GM18909 (cell line): Measurements from ENCODE around the gene KIF5A.
"Not testable (repeated sequence)": the region's sequence is repeated elsewhere in the genome, so short reads cannot be mapped to it uniquely, and the experiment has no call there.

Source experiments
- ATAC-seq: cut with Tn5 transposase; IDR thresholded peaks from one replicate; pipeline ENCODE4 v1.9.1; 2021; ENCODE audit warnings: mild to moderate bottlenecking; ENCODE audit not compliant: unreplicated experiment, poor library complexity

The KIF5A gene

DNA sequence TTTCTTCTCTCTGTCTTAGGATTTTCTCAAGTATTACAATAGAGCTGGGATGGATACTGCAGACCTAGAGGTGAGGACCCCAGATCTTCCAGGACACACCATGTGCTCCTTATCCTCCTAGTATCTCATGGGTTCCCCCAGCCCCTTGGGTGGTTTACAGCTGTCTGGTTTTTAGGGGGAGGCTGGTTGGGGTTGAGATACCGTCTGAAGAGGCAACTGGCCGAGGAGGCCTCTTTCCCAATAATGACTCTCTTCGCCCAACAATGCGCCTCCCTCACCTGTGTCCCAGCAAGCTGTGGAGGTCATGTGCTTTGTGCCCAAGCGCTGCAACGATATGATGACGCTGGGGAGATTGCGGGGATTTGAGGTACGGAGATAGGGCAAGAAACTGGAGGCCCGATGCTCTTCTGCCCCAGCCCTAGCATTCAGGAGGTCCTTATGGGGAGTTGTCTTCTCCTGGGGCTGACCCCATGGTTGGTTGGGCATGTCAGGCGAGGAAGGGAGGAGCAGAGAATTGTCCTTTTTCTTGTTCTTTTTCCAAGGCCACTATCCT lies 65.2 kb downstream of the KIF5A start:
- no peak for ATAC-seq

DNA sequence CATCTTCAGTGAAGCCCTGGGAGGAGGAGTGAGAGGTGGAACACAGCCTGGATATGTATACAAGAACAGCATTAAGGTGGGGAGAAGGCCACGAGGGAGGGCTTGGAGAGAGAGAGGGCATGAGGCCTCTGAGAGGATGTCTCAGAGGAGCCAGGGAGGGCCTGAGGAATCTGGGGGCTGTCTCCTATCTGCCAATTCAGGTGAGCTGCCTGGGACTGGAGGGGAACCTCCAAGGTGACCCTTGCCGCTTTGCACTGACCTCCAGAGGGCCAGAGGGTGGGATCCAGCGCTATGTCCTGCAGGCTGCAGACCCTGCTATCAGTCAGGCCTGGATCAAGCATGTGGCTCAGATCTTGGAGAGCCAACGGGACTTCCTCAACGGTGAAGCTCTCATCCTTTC lies 65.8 kb downstream of the KIF5A start:
- ATAC-seq = no peak

DNA sequence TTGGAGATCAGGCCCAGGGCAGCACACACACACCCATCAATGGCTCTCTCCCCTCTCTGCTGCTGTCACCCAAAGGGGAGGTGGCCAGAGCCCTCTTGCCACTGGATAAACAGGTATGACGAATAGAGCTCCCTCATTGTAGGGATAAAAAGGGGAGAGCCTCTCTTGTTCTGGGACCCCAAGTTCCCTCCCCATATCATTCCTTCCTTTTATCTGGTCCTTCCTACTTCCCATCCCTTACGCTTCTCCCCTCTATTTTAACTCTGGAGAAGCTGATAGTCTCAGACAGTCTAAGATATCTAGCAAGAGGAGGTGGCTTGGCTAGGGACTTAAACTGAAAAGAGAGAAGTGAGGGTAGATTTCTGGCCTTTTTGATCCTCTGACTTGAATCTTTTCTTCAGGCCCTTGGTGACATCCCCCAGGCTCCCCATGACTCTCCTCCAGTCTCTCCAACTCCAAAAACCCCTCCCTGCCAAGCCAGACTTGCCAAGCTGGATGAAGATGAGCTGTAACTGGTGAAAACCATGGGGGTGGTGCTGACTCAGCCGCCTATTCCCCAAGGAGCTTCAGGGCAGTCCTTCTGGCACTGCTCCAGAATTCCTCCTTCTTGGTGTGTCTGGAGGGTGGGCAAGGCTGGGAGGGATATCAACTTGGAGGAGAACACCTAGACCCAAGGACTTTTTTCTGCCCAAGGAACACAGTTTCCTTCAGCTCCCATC lies 66.7 kb downstream of the KIF5A start:
- no peak for ATAC-seq

DNA sequence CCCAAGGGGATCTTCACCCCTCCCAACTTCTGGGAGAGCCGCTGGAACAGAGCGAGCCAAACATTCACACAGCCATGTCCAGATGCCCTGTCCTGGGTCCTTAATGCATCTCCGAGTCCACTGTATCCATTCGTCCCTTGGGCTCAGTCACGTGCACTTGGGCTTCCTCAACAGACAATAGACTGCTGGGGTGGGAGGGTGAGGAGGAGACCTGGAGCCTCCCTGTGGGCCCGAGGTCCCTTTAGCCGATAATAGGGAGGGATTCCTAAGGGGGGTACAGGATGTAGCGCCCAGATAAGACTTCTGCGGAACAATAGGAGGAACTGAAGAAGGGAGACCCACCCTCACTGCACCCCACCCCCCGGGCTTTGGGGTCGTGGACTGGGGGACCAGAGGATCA lies 68.1 kb downstream of the KIF5A start:
- no peak for ATAC-seq

DNA sequence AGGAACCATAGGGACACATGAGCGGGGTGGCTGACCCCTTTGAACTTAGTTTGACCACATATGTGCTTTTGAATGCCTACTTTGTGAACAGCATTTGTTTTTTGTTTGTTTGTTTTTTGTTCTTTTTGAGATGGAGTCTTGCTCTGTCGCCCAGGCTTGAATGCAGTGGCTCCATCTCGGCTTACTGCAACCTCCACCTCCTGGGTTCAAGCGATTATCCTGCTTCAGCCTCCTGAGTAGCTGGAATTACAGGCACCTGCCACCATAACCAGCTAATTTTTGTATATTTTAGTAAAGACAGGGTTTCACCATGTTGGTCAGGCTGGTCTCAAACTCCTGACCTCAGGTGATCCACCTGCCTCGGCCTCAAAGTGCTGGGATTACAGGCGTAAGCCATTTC lies 68.6 kb downstream of the KIF5A start:
- ATAC-seq = not testable (repeated sequence)

DNA sequence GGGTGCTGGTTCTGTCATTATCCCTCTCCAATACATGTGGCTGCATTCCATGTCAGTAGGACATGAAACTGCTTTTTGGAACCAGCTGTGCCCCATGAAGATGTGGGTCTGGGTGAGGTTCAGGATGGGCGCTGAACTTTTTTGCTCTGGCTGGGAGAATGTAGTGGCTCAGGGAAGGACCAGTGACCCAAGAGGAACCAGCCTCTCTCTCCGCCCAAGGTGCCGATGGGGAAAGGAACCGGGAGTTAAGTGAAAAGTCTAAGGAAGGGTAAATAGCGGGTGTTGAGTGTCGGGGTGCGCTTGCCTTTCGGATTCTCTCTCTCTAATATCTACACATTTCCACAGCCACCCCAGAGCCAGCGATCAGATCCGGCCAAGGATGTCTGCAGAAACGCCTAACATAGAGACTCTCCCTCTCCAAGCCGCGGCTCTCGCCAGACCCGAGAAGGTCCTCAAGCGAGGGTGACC lies 69.2 kb downstream of the KIF5A start:
- ATAC-seq = no peak

DNA sequence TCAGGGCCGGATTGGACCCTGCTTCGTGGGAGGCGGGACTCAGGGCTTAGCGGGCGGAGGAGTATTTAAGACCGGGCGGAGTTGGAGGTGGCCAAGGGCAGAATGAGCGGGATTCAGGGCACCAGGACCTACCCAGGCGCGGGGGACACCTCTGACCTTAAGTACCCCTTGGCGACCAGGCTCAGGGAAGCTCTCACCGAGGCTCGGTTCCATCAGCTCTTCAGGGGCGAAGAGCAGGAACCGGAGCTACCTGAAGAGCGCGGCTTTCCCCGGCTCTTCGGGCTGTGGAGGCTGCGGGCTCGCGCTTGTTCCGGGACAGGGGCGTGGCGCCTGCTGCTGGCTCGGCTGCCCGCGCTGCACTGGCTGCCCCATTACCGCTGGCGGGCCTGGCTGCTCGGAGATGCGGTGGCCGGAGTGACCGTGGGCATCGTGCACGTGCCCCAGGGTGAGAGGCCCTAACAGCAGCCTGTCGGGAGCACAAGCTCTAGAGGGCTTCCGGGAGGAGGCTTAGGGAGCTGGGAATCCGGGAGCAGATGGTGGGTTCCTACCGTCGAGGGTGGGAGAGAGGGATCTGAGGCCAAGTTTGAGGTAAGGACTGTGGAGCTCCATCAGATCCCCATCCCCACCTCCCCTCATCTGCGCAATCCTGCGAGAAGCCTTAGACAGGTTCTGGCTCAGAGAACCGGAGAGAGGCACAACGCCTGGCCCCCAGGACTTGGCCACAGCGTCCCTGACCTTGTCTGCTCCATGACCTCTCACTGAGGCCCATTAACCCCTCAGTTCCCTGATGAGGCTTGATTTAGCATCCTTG lies 69.8 kb downstream of the KIF5A start:
- ATAC-seq = no peak

DNA sequence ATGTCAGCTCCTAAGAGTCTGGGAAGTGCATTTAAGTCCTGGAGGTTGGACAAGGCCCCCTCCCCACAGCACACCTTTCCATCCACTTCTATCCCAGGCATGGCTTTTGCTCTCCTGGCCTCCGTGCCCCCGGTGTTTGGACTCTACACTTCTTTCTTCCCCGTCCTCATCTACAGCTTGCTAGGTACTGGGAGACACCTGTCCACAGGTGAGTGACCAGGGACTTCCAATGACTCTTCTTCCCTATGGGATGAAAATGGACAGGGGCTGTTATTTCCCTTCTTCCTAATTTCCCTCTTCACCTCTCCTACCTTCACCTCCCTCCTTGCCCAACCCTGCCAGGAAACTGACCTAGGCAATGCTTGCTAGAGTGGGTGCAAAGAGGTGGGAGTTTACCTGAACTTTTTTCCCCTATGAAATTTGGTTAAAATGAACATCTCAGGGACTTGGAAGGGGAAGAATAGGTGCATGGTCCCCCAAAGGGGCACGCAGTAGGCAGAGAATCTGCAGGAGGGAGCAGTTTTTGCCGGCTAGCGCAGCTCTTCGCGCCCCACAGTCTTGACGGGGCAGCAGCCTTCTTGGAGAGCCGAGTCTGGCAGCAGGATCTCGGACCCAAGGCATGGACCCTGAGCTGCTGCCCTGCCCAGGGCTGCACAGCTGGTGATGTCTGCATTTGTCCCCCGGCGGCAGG lies 70.5 kb downstream of the KIF5A start:
- ATAC-seq = no peak

DNA sequence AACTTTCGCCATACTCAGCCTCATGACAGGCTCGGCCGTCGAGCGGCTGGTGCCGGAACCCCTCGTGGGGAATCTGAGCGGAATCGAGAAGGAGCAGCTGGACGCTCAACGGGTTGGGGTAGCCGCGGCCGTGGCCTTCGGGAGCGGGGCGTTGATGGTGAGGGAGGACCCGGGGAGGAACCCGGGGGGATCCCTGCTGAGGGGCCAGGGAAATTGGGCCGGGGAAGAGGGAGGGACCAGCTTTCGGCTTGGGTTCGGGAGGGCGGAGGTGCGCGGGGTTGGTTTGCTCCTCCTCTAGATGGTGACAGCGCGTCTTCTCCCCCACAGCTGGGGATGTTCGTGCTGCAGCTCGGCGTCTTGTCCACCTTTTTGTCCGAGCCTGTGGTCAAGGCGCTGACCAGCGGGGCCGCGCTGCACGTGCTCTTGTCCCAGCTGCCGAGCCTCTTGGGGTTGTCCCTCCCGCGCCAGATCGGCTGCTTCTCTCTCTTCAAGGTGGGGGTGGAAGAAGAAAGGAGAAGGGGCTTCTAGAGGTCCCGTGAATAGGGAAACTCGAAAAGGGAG lies 71.2 kb downstream of the KIF5A start:
- ATAC-seq = no peak

DNA sequence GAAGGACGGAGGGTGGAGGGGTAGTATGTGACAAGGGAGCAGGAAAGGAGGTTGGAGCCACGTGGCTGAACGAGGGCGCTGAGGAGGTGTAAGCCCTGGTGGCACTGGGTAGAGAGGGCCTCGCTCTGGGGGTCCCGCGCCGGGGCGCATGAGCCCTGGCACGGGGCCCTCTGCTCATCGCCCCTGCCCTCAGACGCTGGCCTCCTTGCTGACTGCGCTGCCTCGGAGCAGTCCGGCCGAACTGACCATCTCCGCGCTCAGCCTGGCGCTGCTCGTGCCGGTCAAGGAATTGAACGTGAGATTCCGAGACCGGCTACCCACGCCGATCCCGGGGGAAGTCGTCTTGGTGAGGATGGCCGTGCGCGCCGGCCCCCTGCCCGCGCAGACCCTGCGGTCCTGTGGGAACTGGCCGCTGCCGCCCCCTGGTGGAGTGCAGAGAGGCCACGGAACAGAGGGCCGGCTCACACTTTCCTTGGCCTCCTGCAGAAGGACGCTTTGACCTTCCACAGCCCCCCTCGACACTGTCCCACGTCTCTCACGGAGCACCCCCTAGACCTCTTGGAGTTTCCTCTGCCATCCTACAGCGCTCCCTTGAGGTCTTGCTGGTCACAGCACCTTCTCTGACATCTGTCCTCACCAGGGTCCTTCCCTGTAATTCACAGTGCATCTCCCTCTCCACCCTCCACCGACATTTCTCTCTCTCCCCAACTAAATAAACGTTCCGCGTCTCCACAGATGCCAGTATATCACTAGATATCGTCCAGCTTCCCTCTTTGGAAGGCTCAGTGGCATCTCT lies 71.9 kb downstream of the KIF5A start:
- ATAC-seq = no peak

DNA sequence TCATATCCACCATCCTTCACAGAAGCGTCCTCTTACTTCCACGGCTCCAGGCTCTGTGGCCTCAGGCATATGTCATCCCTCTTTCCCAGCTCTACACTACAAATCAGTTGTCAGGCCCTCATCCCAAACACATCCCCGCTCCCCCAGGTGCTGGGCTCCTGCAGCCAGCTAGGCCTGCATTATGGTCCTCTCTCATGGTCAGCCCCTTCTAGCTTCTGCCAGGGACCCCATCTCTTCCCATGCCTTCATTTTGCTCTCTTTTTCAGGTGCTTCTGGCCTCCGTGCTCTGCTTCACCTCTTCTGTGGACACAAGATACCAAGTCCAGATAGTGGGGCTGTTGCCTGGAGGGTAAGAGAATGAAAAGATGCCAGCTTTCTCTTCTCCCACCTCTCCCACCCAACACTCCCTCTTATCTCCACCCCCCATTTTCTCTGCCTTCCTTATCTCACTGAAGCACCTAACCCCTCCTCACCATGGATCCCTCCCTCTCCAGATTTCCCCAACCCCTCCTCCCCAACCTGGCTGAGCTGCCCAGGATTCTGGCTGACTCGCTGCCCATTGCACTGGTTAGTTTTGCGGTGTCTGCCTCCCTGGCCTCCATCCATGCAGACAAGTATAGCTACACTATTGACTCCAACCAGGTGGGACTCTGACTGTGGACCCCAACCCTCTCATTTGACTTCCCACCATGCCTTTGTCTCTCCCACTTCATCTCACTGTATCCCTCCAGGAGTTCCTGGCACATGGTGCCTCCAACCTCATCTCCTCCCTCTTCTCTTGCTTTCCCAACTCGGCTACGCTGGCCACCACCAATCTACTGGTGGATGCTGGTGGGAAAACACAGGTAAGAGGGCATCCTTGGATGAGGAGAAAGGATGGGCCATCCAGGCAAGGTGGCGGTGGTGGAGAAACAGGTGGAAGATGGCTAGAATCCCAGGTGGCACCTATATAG lies 72.7 kb downstream of the KIF5A start:
- ATAC-seq = no peak

DNA sequence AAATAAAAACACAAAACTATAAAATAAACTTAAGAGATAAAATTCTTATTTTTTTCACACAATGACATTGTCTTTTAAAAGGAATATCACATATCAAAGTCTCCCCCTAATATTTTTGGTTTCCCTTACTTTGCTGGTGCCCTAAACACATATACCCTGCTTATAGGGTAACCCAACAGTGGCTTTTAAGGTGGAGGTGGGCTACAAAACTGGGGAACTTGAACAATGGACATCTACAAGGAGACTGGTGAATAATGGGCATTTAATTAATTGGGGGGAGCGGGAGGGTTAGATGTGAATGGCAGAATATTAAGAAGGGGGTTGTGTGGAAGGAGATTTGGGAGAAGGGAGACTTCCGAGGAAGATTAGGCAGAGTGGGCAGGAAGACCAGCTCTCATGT lies 73.5 kb downstream of the KIF5A start:
- no peak for ATAC-seq

DNA sequence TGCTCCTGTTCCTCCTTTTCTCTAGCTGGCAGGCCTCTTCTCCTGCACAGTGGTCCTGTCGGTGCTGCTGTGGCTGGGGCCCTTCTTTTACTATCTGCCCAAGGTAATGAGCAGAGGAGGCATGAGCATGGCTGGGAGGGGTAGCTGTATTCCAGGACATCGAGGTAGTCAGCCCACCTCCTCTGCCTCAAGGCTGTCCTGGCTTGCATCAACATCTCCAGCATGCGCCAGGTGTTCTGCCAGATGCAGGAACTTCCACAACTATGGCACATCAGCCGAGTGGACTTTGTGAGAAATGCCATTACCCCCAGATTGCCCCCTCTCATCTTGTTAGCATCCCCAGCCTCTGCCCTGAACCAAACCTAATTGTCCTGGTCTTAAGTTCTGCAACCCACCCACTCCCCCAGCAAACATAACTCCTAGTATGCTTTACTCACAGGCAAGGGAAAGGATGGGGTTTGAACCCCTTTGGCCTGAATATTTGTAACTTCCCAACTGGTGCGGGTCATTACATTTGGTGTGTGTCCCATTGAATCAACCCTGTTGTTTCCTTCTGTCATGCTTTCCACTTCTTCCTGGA lies 74.1 kb downstream of the KIF5A start:
- no peak for ATAC-seq

DNA sequence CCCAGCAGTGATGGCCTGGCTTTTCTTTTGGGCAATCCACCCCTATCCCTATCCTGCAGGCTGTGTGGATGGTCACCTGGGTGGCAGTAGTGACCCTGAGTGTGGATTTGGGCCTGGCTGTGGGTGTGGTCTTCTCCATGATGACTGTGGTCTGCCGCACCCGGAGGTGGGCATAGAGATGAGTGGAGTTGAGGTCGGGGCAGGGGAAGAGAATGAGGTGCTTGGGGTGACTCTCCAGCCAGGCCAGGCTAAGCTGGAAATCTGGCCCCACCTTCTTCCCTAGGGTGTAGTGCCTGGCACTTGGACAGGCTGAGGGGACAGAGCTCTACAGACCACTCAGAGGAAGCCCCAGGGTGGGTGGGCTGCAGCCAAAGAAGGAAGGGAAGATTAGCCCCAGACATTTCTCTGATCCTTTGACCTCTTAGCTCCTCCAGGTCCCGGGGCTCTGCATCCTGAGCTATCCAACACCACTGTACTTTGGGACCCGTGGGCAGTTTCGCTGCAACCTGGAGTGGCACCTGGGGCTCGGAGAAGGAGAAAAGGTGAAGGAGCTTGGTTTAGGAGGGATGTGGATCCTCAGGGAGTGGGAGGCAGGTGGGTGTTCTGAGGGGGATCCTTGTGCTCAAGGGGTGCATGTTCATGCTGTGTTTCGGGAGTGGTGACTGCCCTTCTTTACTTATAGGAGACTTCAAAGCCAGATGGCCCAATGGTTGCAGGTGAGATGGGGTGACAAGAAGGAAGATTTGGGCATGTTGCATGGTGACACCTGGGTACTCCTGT lies 74.8 kb downstream of the KIF5A start:
- ATAC-seq = no peak

DNA sequence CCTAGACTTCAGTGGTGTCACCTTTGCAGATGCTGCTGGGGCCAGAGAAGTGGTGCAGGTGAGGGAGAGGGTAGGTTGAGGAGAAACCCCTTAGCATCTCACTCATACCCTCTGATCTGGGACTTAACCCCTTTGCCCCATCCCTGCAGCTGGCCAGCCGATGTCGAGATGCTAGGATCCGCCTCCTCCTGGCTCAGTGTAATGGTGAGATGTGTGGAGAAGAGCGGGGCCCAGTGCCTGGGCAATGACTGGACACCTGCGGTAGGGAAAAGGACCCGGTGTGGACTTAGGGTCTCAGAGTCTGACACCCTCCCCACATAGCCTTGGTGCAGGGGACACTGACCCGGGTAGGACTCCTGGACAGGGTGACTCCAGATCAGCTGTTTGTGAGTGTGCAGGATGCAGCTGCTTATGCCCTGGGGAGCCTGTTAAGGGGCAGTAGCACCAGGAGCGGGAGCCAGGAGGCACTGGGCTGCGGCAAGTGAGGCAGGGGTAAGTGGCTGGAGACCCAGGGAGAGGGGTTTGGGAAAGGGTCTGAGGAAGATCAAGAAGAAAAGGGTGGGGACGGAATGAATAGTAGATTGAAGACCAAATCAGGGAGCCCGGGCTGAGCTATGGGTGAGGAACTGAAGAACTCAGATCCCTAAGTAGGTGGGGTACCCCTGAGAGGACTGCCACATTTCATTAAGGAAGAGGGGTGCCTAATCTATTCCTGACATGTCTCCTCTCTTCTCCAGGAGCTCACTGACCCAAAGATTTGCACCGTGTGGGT lies 75.6 kb downstream of the KIF5A start:
- no peak for ATAC-seq

DNA sequence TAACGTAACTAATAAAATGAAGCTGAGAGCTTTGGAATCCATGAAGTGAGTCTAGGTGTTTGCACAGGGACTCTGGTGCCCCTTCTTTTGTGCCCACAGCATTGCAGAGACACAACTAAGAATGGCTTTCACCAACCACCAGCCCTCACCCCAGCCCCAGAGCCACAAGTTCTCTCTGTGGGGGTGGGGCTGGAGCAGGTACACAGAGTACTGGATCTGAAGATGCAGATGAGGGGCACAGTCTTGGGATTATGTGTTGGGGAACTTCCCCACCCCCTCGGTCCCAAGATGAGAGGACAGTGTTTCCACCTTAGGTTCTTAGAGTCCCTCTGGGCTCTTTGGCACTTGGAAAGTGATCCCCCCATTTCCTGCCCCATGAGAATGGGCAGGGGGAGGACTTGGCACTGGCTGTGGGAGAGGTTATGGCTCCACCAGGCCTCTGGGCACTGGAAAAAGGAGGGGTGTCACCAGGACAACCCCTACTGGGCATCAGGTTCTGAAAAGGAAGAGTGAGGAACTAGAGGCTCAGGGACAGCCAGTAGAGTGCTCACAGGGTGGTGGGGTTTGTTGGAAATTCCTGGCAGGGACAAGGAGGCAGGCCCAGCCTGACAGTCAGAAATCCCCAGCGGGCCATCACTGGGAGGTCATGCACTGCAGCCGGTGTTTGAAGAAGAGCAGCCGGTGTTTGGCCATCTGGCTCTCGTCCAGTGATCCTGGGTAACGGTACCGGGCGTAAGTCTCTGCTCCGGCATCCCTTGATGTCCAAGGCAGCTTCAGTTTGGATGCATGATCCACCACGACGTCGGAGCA lies 76.5 kb downstream of the KIF5A start:
- ATAC-seq = no peak
